GM18505 (cell line): Measurements from ENCODE around the gene BMPR1B.
"Not testable (repeated sequence)": the region's sequence is repeated elsewhere in the genome, so short reads cannot be mapped to it uniquely, and the experiment has no call there.

Experiments
- ATAC-seq: cut with Tn5 transposase; IDR thresholded peaks from one replicate; pipeline ENCODE4 v1.9.1; 2021; ENCODE audit not compliant: unreplicated experiment
- POLR2A ChIP-seq: IDR thresholded peaks from 4 replicates; pipeline ENCODE4 v1.6.1; 2011; ENCODE audit warnings: borderline replicate concordance; ENCODE audit not compliant: insufficient read depth, insufficient read length; ENCODE audit errors: extremely low read depth

Gene BMPR1B

DNA sequence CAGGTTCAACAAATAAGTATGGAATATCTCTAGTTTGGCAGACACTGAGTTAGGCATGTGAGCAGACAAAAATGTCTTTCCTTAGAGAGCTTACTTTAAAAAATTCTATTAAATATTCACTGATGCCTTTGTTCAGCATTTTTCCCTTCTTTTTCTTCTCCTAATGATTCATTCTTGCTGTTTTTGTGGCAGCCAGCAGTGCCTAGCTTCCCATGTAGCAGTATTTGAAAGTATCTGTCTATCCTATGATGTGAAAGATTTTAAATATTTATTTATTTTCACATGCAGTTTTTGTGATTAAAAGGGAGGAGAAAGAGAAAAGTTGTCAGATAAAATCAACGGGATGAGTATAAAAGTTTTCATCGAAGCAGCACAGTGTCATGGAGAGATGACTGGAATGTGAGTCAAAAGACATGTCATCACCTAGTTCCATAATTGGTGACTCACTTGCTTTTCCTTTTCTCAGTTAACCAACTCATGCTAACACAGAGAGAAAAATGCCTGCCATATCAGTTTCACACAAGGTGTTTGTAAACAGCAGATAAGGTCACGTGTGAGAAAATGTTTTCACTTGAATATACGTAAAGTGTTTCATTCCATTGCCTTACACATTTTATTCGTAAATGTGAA is 69.8 kb downstream of the BMPR1B start:
- no peak for TF ChIP-seq POLR2A
- ATAC-seq: no peak

DNA sequence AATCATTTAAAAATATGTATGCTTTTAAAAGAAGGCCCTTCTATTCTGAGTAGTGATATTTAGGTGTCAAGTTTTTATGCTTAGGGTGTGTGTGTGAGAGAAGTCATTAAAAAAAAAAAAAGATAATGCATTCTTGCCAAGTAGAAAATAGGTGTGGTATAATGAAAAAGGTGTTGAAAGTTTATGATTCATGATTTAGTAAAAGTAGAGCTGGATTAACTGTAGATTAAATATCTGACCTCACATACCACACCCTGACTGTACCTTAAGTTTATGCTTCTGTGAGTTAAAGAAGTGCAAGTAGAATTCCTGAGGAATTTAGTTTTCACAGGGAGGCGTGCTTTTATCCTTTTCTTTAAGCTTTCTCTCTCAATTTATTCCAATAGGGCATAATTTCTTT is 71.1 kb downstream of the BMPR1B start:
- no peak for TF ChIP-seq POLR2A

GRCh38 chr4:94831607-94832006 is 73.9 kb downstream of the BMPR1B start:
- no peak for TF ChIP-seq POLR2A
- ATAC-seq: no peak

More for the DNA sequence above, 71.1 kb downstream of the BMPR1B start:
- ATAC-seq: no peak

GRCh38 chr4:94832329-94832728 is 74.6 kb downstream of the BMPR1B start:
- ATAC-seq: not testable (repeated sequence)

GRCh38 chr4:94833394-94833793 is 75.6 kb downstream of the BMPR1B start:
- no peak for TF ChIP-seq POLR2A
- ATAC-seq: no peak

- no peak for TF ChIP-seq POLR2A
- ATAC-seq: no peak
Observed at GRCh38 chr4:94834501-94834900, 76.7 kb downstream of the BMPR1B start.

DNA sequence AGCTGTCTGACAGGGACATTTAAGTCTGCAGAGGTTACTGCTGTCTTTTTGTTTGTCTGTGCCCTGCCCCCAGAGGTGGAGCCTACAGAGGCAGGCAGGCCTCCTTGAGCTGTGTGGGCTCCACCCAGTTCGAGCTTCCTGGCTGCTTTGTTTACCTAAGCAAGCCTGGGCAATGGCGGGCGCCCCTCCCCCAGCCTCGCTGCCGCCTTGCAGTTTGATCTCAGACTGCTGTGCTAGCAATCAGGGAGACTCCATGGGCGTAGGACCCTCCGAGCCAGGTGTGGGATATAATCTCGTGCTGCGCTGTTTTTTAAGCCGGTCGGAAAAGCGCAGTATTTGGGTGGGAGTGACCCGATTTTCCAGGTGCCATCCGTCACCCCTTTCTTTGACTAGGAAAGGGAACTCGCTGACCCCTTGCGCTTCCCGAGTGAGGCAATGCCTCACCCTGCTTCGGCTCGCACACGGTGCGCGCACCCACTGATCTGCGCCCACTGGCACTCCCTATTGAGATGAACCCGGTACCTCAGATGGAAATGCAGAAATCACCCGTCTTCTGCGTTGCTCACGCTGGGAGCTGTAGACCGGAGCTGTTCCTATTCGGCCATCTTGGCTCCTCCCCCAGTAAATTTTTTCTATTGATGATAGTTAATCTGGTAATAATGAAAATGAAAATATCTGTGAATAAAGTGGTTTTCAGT is 83.6 kb downstream of the BMPR1B start:
- ATAC-seq: not testable (repeated sequence)

- no peak for TF ChIP-seq POLR2A
- ATAC-seq: no peak
Observed at GRCh38 chr4:94841864-94842221, 84.1 kb downstream of the BMPR1B start.

DNA sequence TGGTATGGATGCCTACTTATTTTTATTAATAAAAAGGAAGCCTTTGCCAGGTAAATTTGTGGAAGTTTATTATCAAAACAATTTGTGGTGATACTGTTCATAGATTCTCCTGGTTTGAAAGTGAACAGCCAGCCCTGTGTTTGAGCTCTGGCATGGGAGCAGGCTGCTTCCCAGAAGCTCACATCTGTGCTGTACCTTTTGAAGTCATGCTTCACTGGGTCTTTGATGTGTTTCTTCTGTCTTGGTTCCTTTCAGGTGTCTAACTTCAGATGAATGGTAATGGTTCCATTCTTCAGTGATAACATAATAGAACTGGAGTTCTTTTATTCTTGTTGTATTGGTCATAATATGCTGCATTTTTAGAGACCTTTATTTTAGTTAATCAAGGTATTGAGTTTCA is 85.5 kb downstream of the BMPR1B start:
- TF ChIP-seq POLR2A: no peak
- no peak for ATAC-seq

DNA sequence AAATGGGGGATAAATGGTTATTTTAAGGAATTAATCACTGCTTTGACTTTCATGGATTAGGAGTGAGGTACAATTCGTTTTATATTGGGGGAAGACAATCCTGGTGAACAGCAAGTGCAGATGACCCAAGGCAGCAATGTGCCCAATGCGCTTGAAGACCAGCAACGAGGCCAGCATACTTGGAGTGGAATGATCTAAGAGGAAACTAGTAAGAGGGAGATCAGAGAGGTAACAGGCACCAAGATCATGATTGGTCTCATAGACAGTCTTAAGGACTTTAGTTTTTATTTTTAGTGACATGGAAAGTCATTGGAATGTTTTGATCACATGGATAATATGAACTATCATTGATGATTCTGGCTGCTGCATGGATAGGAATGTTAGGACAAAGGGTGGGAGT is 90.6 kb downstream of the BMPR1B start:
- no peak for TF ChIP-seq POLR2A
- ATAC-seq: no peak

DNA sequence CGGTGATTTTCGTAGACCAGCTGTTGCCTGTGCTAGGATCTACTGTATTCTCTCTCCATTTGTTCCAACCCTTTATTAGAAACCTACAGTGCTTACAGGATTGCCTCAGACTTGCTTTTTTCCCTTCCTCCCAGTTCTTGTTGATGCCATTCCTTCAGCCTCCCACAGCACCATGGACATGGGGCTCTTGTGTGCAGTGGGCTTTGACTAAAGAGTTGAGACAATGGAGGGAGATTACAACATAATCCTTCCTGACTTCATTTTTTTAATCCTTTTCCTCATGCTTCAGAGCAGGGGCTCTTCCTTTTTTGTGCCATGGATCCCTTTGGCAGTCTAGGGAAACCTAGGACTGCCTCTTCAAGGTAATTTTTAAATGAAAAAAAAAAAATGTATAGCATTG is 92.1 kb downstream of the BMPR1B start:
- TF ChIP-seq POLR2A: no peak
- no peak for ATAC-seq

GRCh38 chr4:94852616-94853015 is 94.9 kb downstream of the BMPR1B start:
- TF ChIP-seq POLR2A: no peak
- ATAC-seq: no peak

DNA sequence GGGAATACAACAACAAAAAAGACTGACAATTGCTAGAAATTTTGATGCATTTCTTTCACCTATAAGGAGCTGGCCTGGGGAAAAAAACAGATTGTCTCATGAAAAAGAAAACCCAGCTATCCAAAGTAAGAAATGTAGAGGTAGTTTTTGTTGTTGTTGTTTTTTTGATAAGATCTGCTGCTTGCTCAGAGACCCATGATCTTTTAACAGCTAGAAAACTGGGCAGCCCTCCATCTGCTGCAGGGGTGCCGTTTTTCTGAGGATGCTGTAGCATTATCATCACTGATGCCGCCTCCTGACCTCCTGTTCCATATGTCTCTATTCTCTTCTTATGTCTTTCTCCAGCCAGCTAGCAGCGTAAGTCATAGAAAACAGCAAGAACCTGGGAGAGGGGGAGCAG is 98.3 kb downstream of the BMPR1B start:
- no peak for ATAC-seq
- TF ChIP-seq POLR2A: no peak

DNA sequence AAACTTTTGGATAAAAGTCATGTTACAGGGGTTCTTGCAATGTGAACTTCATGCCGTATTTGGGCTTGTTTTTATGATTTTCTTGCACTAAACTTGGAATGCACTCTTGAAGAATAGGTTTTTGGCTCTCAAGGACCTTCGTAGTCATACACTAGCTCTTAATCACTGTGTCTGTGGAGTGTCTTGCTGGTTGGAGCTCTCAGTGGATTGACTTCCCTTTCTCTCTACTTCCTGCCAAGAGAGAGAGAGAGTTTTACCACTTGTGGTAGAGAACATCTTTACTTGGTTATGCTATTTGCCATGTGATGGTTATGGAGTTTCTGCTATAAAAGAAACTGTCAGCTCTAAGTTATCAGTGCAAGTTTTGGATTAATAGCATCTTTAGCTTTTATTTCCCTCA is 112.4 kb downstream of the BMPR1B start:
- no peak for TF ChIP-seq POLR2A
- no peak for ATAC-seq
